HG02938 (cell line): Measurements from ENCODE around the gene APCDD1.

ENCODE experiments used
- ATAC-seq: cut with Tn5 transposase; IDR thresholded peaks from one replicate; pipeline ENCODE4 v1.9.1; 2021; ENCODE audit warnings: mild to moderate bottlenecking, moderate library complexity; ENCODE audit not compliant: unreplicated experiment

APCDD1 gene

DNA sequence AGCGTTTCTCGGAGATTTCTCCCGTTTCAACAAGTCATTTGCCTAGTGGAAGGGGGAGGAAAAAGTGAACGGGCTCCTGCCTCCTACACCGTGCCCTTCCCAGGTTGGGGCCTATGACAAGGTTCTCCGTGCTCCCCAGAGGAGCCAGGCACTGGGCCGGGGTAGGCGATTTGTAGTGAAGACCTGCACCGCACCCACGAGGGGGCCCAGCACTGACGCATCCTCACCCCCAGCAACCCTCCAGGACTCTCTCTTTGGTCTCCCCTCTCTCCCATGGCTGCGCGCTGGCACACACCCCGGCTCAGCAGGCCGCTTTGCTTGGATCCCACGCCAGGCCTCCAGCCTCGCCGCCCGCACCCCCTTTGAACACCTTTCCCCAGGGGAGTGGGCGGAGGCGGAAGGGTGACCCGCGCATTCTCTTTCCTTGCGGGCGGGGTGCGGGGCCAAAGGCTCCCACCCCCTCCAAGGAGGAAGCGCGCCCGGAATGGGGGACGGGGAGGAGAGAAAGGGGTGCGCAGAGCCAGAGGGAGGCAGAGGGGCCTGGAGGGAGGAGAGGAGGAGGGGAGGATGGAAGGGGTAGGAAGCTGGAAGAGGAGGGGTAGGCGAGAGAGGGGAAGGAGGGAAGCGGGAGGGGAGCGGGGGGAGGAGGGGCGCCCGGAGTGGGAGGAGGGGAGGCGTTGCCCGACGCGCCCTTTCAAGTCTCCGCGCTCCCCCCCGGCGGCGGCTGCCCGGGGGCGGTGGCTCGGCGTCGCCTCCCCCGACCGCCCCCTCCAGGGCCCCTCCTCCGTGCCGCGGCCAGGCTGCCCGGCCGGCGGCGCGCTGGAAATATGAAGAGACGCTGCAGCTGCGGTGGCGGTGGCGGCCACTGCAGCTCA is at the start of gene APCDD1:
Gene APCDD1, plus strand, starts transcription at position 830 of the 875 bp plus-strand sequence. CDS start 347 bp downstream, outside the sequence.
- ATAC-seq = no peak

- ATAC-seq = no peak
Measured at GRCh38 chr18:10405014-10405493, 49.4 kb upstream of the APCDD1 start.

DNA sequence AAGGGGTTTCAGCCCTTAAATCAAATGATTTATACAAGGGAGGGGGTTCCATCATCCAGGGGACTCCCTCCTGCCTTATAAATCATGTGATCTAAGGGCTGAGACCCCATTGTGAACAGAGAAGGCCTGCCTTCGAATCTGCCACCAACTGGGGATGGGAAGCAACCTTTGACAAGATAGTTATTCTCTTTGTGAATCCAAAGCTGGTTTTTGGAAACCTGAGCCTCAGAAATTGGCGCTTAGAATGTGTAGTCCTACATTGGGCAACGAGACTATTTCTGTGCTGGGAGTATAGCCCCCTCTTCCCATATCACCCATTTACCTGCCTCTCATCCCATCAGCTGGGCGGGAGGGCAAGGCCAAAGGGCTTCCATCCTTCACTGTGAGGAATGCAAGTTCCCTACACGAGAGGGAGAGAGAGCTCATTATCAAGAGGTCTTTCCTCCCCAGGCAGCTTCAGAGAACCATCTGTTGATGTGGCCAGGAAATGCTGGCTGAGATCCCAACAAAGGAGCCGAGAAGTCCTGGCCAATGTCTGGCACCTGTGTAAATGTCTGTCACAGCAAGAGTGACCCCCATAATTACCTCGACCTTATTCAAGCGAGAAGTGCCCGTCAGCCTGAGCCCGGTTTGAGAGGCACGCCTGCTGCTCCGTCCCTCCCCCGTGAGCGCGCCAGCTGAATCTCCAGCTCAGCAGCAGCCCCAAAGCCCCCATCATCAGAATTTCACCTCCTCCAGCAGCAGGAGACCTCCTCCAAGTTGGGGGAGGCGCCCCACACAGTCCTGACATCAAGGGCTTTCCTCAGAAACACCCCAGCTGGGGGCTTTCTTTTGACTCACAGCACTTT is 48.4 kb upstream of the APCDD1 start:
- ATAC-seq = no peak

DNA sequence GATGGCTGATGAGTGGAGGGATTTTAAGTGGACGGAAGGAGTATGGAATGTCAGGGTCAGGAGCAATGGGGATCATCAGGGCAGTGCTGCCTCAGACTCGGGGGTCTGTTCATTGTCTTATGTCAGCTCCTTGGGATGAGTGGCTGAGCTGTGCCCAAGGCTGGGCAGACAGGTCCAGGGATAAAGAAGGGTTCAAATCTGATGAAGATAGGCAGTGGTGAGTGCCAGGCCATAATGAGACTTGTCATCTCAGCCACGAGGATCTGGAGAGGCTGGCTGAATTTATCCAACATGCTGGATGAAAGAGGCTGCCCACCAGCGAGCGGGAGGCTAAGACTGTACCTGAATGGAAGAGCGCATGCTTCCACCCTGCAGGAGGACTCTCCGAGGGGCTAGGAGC is 46.3 kb upstream of the APCDD1 start:
- no peak for ATAC-seq

DNA sequence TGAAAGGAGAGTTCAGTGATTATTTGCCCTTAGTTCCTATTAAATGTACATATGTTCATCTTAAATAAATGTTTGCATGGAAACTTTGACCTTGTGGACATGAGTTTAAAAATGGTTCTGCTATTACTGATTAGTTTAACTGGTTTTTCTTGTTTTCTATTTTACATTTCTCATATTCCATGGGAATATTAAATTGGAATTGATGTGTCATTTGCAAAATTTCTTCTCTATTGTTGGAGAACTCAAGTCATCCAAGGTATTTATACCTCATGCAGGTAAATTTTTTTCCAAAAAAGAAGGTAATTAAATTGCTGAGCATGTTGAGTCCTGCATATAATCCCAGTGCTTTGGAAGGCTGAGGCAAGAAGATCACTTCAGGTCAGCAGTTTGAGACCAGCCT is 45.4 kb upstream of the APCDD1 start:
- ATAC-seq = no peak

DNA sequence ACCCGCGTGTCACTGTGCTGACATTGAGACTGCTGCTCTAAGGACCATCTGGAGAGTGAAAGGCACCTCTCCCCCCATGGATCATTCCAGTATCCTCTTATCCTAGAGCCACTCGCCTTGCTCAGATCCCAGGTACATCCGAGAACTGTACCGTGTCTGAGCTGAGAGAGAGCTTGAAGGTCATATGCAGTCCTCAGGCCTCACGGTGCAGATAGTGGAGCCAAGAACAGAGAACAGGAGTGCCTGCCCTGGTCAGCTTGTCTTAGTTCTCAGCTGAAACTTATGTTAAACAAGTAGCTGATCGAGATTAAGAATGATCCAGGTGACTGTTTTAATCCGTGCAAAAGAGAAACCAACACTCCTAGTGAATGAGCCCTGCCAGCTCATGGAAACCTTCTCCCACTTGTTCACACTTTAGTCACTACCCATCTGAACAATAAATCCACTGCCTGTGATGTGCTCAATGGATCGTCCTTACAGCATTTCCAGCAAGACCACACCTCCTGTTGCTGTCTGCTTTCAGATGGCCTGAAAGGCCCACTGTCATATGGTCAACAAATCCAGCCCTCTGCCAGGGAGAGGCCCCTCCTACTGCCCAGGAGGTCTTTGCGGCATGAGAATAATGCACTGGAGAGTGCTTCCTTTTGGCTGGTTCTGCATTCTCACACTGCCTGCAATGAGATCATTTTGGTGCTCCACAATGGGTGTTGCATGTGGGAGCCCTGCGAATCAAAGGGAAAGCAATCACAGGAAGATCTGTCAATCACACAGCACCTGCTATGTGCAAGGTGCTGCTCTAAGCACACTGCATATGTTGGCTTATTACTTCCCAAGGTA is 43.7 kb upstream of the APCDD1 start:
- ATAC-seq = no peak

GRCh38 chr18:10412933-10413332 is 41.5 kb upstream of the APCDD1 start:
- ATAC-seq = no peak

- no peak for ATAC-seq
Measured at GRCh38 chr18:10413722-10414121, 40.7 kb upstream of the APCDD1 start.

- ATAC-seq = no peak
Measured at GRCh38 chr18:10414293-10414842, 40.1 kb upstream of the APCDD1 start.

DNA sequence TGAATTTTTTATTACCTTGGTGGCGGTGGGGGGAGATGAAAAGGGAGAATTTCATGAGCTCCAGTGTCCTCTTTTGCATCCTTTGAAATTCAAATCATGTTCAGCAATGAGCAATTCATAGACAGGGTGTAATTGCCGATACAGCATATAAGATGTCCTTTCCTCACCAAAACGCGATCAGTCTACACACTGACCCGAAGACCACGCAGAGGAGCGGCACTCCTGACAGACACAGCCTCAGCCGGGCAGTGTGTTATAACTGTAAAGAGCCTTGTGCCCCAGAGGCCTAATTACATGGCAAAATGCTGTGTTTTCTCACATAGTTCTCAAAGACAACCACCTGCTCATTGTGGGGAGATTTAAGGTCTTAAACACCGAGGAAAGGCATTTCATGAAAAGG is 38.4 kb upstream of the APCDD1 start:
- ATAC-seq = no peak

GRCh38 chr18:10417191-10417590 is 37.2 kb upstream of the APCDD1 start:
- ATAC-seq = no peak

DNA sequence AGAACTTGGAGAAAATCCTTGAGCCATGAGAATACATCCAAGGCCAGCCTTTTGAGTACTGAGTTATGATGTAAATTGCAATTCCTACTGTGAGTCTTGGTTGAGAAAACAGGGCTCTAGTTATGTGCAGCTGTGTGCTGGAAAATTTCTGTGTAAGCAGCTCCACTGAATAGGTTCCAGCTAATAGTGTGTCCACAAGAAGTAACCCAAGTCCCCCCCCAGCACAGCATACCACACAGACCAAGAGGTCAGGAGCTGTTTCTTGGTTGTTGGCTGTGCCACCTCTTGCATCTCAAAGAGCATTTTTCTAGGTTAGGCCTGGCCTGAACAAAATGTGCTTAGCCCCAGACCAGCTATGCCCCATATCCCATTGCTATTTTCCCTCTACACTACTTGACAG is 36.8 kb upstream of the APCDD1 start:
- no peak for ATAC-seq

- no peak for ATAC-seq
Measured at GRCh38 chr18:10418836-10419235, 35.6 kb upstream of the APCDD1 start.

DNA sequence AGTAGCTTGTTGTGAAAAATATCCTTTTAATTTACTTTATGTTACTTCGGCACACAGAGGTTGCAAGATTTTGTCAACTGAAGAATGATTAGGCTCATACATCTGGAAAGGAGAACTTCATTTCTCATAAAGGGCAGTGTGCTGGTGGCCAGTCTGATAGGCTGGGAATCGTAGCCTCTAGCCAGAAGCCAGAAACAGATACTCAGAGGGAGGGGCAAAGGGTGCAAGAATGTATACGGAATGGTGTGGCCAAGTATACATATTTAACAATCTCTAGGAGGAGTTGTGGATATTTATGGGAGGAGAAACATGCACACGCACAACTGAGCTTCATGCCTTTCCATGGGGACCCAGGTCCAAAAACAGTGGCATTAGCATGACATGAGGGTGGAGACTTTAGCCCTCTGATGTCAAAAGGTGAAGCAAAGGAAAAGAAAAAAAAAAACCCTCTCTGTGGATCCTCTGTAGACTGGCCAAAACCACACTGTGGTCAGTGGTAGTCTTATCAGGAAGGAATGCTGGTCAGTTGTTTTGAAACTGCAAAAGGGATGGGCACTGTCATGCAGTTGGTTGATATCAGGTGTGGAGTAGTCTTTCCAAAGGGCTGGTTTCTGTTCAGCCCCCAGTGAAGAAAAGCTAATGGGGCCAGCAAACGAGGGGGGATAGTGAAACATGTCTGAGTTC is 34.9 kb upstream of the APCDD1 start:
- ATAC-seq = no peak

GRCh38 chr18:10420561-10421352 is 33.7 kb upstream of the APCDD1 start:
- no peak for ATAC-seq

GRCh38 chr18:10421859-10422258 is 32.6 kb upstream of the APCDD1 start:
- ATAC-seq = no peak

DNA sequence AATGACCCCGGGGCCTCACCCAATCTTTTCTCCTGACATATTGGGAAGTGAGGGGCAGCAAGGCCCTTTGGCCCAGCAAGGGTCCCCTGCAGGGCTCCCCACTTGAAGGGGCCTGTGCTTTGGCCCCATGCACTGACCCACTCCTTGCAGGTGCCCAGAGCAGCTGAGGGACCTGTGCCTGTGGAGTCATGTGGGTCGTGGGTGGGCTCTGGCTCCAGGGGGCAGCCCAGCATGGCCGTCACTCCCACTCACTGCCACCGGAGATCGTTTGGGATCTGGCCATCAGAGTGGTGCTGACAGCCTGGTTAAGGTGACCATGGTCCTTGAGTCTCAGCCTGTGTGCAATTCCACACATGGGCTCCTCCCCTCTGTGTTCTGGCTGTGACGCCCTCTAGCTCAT is 31.7 kb upstream of the APCDD1 start:
- no peak for ATAC-seq

DNA sequence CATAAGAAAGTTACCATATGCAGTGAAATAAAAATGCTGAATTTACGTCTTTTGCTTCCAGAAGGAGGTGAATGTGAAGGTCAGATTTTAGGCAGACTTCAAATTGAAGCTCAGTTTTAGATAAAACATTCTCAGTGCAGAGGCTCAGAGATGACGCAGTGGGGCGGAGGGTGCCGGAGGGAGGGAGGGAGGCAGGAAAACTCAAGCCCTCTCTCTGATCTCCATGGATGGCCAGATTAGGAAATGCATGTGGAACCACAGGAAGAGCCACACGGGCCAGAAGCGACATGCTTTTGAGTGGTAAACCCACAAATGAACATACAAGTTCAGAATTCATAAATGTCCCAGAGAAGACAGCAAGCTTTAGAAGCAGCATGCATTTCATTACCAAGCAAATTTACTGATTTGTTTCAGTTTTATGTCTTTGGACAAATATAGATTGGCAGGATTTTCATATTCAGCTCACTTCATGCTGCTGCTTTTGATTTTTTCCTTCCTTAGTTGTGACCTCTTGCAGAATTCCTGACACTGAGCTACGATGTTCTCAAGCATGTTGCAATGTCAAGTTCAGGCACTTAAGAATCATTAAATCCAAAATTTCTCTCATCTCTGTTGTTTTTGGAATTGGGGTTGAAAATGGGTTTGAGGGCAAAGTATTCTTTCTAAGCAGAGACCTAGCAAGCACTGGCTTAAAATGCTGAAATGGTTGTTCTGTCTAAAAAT is 29.7 kb upstream of the APCDD1 start:
- no peak for ATAC-seq

- no peak for ATAC-seq
Measured at GRCh38 chr18:10430677-10431076, 23.8 kb upstream of the APCDD1 start.
